CD14-positive monocyte (primary cell): ENCODE data around the gene ERO1A. TPM values are rescaled to one million over a fixed set of nuclear protein-coding genes. Genes with fewer than 3 reads are reported as not detected.

Experiments used
- DNase-seq, 3 donors: peaks; one replicate each; pipeline ENCODE4 v3.0.0-alpha.2; 2011 to 2022
- H2AFZ ChIP-seq: 2 replicates; pipeline ENCODE4 v1.6.0; 2012; ENCODE audit warnings: mild to moderate bottlenecking, low read depth, low read length, inconsistent platforms; ENCODE audit not compliant: insufficient read depth, poor library complexity, severe bottlenecking
- H3K27ac ChIP-seq, 2 donors: 1 replicate in 1 of 2; 2 replicates in 1 of 2; pipeline ENCODE4 v1.5.1; 2012 to 2013; ENCODE audit warnings: low read length in 2 of 2, control low read depth in 1 of 2, inconsistent platforms in 1 of 2, low read depth in 1 of 2, mild to moderate bottlenecking in 1 of 2
- H3K27me3 ChIP-seq, 2 donors: one replicate each; pipeline versions ENCODE4 v1.6.0 to v1.6.1; 2011 to 2013; ENCODE audit warnings: low read length in 2 of 2; ENCODE audit not compliant: control insufficient read depth in 2 of 2, insufficient read depth in 2 of 2
- H3K36me3 ChIP-seq, 2 donors: replicated peaks in 1 of 2; 1 replicate in 1 of 2; 2 replicates in 1 of 2; pipeline versions ENCODE4 v1.5.1 to v1.6.1; 2012 to 2013; ENCODE audit warnings: low read length in 2 of 2, control low read depth in 1 of 2, inconsistent platforms in 1 of 2, mild to moderate bottlenecking in 1 of 2; ENCODE audit not compliant: insufficient read depth in 2 of 2, control insufficient read depth in 1 of 2
- H3K4me1 ChIP-seq, 2 donors: 1 replicate in 1 of 2; 2 replicates in 1 of 2; pipeline versions ENCODE4 v1.5.1 to v1.6.1; 2012 to 2013; ENCODE audit warnings: low read length in 2 of 2, control low read depth in 1 of 2, inconsistent platforms in 1 of 2, mild to moderate bottlenecking in 1 of 2, moderate library complexity in 1 of 2; ENCODE audit not compliant: insufficient read depth in 2 of 2, control insufficient read depth in 1 of 2
- H3K4me2 ChIP-seq: replicated peaks from 2 replicates; pipeline ENCODE3; 2012; ENCODE audit warnings: low read length, moderate library complexity, mild to moderate bottlenecking; ENCODE audit not compliant: poor library complexity, severe bottlenecking; ENCODE audit errors: extremely low read depth
- H3K4me3 ChIP-seq, 3 experiments: fragments of 200-600 bp in 1 of 3; sonication (generic) in 1 of 3; replicated peaks in 1 of 3; 1 replicate in 2 of 3; 2 replicates in 1 of 3; pipeline ENCODE4 v1.5.1; 2011 to 2013; ENCODE audit warnings: low read length in 3 of 3, mild to moderate bottlenecking in 3 of 3, control low read depth in 2 of 3, low read depth in 2 of 3, inconsistent platforms in 1 of 3, moderate library complexity in 1 of 3
- H3K79me2 ChIP-seq: 2 replicates; pipeline ENCODE4 v1.6.0; 2012; ENCODE audit warnings: mild to moderate bottlenecking, control low read depth, inconsistent platforms, low read length, moderate library complexity; ENCODE audit not compliant: insufficient read depth
- H3K9ac ChIP-seq: 2 replicates; pipeline ENCODE4 v1.6.0; 2017; ENCODE audit warnings: low read length, mild to moderate bottlenecking; ENCODE audit not compliant: insufficient read depth, poor library complexity, severe bottlenecking
- H3K9me3 ChIP-seq, 2 donors: replicated peaks in 1 of 2; 1 replicate in 1 of 2; 2 replicates in 1 of 2; pipeline versions ENCODE4 v1.5.1 to v1.6.1; 2012 to 2013; ENCODE audit warnings: low read length in 2 of 2, control low read depth in 1 of 2; ENCODE audit not compliant: control insufficient read depth in 1 of 2, insufficient read depth in 1 of 2
- H4K20me1 ChIP-seq: 2 replicates; pipeline ENCODE4 v1.6.0; 2012; ENCODE audit warnings: mild to moderate bottlenecking, low read length, control low read depth, moderate library complexity; ENCODE audit not compliant: insufficient read depth
- H3K27ac Mint-ChIP-seq, 7 donors: one replicate each; pipeline ENCODE4 v1.8.0; 2020; ENCODE audit warnings: mild to moderate bottlenecking in 7 of 7, mixed read lengths in 7 of 7, moderate library complexity in 6 of 7, inconsistent platforms in 2 of 7
- H3K27me3 Mint-ChIP-seq, 3 donors: one replicate each; pipeline ENCODE4 v1.8.0; 2021 to 2022; ENCODE audit warnings: low read depth in 3 of 3, mild to moderate bottlenecking in 3 of 3, mixed read lengths in 3 of 3, moderate library complexity in 3 of 3, inconsistent platforms in 1 of 3
- H3K36me3 Mint-ChIP-seq, 2 donors: one replicate each; pipeline ENCODE4 v1.8.0; 2020; ENCODE audit warnings: mixed read lengths in 2 of 2, inconsistent platforms in 1 of 2, mild to moderate bottlenecking in 1 of 2
- H3K4me1 Mint-ChIP-seq: one replicate; pipeline ENCODE4 v1.8.0; 2020; ENCODE audit warnings: mild to moderate bottlenecking, mixed read lengths
- H3K4me3 Mint-ChIP-seq, 2 donors: one replicate each; pipeline ENCODE4 v1.8.0; 2020; ENCODE audit warnings: mild to moderate bottlenecking in 2 of 2, mixed read lengths in 2 of 2, moderate library complexity in 1 of 2
- H3K9me3 Mint-ChIP-seq, 7 donors: one replicate each; pipeline ENCODE4 v1.8.0; 2020 to 2022; ENCODE audit warnings: mixed read lengths in 7 of 7, mild to moderate bottlenecking in 6 of 7, moderate library complexity in 6 of 7, inconsistent platforms in 2 of 7
- WGBS: methylation state at CpG from one replicate; pipeline ENCODE4 v1.1.5; 2013; ENCODE audit warnings: missing lambda C conversion rate; ENCODE audit not compliant: insufficient coverage; 5-methylcytosine and 5-hydroxymethylcytosine counted together
- intact Hi-C, 2 donors: fragments of 100-400 bp; cut with micrococcal nuclease; formaldehyde crosslinking; loops; one replicate each; pipeline versions ENCODE4 v1.15.0 to v1.15.1; 2023
- polyA plus RNA-seq, 3 donors: library from polyadenylated mRNA; depleted of rRNA in 1 of 3; unstranded in 2 of 3; stranded (reverse) in 1 of 3; fragments of 300-500 nt in 2 of 3; fragments of >200 nt in 1 of 3; fragmentation: Illumina TruSeq in 2 of 3; gene quantifications; 1 replicate in 2 of 3; 2 replicates in 1 of 3; pipeline ENCODE4 v1.2.3, GENCODE V29; 2012 to 2021
- TF ChIP-seq, protein P1 (sequence below): fragments of 200-600 bp; IDR thresholded peaks from one replicate; pipeline ENCODE4 v1.8.0; 2022; ENCODE audit warnings: antibody characterized with exemption, mild to moderate bottlenecking

The ERO1A gene
- polyA plus RNA-seq, 3 donors, result 22.1 to 39.5 (median 29.2) TPM

- Mint-ChIP-seq H3K27ac (peak within 1 kb of the TSS; percentile 96 to 99 (median 98)), H3K4me3 (peak within 1 kb of the TSS; percentile 99 to 100), H3K4me1 (peaks cover 38% of the 10 kb centered on the region), H3K9me3 (peaks cover 0 to 3% (median 0%) of the 10 kb centered on the region in 7 donors), H3K36me3 (peaks cover 31 to 37% of the 10 kb centered on the region in 2 donors), H3K27me3 (peaks cover 0 to 2% (median 0%) of the 10 kb centered on the region in 3 donors)
- no peaks in the 10 kb centered on the region for H3K27me3 ChIP-seq
- intact Hi-C loops, result loop anchor here in 1 of 2 donors (10.0 kb wide), 1 partner anchor 152 kb away; the partner anchor contains the start of genes GPR137C and TXNDC16
- peak within 1 kb of the TSS; percentile 90 to 96 for H3K27ac ChIP-seq
- H3K9ac ChIP-seq, result peak within 1 kb of the TSS; percentile 88
- H3K4me1 ChIP-seq, result peaks cover 25 to 48% of the 10 kb centered on the region in 2 donors
- peaks cover 49% of the 10 kb centered on the region for H3K79me2 ChIP-seq
- H3K9me3 ChIP-seq, result no peaks in the 10 kb centered on the region
- peaks cover 7% of the 10 kb centered on the region for H4K20me1 ChIP-seq
- TF ChIP-seq, protein P1, sequence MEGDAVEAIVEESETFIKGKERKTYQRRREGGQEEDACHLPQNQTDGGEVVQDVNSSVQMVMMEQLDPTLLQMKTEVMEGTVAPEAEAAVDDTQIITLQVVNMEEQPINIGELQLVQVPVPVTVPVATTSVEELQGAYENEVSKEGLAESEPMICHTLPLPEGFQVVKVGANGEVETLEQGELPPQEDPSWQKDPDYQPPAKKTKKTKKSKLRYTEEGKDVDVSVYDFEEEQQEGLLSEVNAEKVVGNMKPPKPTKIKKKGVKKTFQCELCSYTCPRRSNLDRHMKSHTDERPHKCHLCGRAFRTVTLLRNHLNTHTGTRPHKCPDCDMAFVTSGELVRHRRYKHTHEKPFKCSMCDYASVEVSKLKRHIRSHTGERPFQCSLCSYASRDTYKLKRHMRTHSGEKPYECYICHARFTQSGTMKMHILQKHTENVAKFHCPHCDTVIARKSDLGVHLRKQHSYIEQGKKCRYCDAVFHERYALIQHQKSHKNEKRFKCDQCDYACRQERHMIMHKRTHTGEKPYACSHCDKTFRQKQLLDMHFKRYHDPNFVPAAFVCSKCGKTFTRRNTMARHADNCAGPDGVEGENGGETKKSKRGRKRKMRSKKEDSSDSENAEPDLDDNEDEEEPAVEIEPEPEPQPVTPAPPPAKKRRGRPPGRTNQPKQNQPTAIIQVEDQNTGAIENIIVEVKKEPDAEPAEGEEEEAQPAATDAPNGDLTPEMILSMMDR, result no peak
- peaks cover 30 to 36% of the 10 kb centered on the region in 2 donors for H3K36me3 ChIP-seq
- H3K4me2 ChIP-seq, result peak within 1 kb of the TSS; percentile 93
- DNase-seq, result peak; percentile 83 to 89 (median 85)
- H3K4me3 ChIP-seq, result peak within 1 kb of the TSS; percentile 69 to 99 (median 93)
- H2AFZ ChIP-seq, result peak within 1 kb of the TSS; percentile 96
- WGBS, result under 1% methylated on average over 38 of the region's 43 CpGs
Measured at GRCh38 chr14:52706724-52707706, 11.7 kb upstream of the ERO1A start, which contains the start of gene PSMC6. Gene PSMC6 (plus strand): TSS chr14:52707200. CDS start chr14:52707220, 20 bp downstream.

DNA sequence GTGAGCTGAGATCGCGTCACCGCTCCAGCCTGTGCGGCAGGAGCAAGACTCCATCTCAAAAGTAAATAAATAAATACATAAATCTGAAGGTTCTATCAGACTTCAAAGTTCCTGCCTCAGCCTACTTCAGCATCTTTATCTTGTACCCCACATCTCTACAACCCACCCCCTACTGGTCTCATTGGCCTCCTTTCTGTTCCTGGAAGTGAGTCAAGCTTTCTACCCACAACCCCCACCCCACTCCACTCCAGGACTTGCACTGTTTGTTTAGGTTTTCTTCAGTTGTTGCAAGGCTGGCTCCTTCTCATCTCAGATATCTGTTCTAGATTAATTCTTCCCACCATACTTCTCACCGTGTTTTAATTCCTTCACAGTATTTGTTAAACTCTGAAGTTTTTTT lies 10.9 kb upstream of the ERO1A start:
- TF ChIP-seq, protein P1, result no peak

More for the DNA sequence above, 10.9 kb upstream of the ERO1A start:
- Mint-ChIP-seq H3K27ac (peak overlapping the region; percentile 96 to 99 (median 98)), H3K4me3 (peak overlapping the region; percentile 99 to 100), H3K36me3 (peaks cover 26 to 30% of the 10 kb centered on the region in 2 donors), H3K4me1 (peaks cover 39% of the 10 kb centered on the region), H3K27me3 (peaks cover 0 to 2% (median 0%) of the 10 kb centered on the region in 3 donors), H3K9me3 (peaks cover 0 to 3% (median 0%) of the 10 kb centered on the region in 7 donors)
- Histone ChIP-seq H3K4me2 (peak overlapping the region; percentile 93), H3K9ac (no peak overlapping the region), H3K9me3 (no peaks in the 10 kb centered on the region), H3K79me2 (peaks cover 44% of the 10 kb centered on the region), H3K27me3 (no peaks in the 10 kb centered on the region), H2AFZ (peak overlapping the region; percentile 96), H3K4me1 (peaks cover 25 to 50% of the 10 kb centered on the region in 2 donors), H3K36me3 (peaks cover 24 to 29% of the 10 kb centered on the region in 2 donors), H4K20me1 (peaks cover 7% of the 10 kb centered on the region), H3K27ac (peak overlapping the region in 1 of 2 donors; percentile 96), H3K4me3 (peak overlapping the region; percentile 69 to 99 (median 93))
- peak in 1 of 3 donors; percentile 26 for DNase-seq
- WGBS, result no CpG with 5 or more reads among the region's 5 CpGs
- intact Hi-C loops, result loop anchor here in 1 of 2 donors (10.0 kb wide), 1 partner anchor 151 kb away; the partner anchor contains the start of genes GPR137C and TXNDC16
